HG03095 (cell line): Measurements from ENCODE around the gene COX7C.
"Not testable (repeated sequence)": the region's sequence is repeated elsewhere in the genome, so short reads cannot be mapped to it uniquely, and the experiment has no call there.

Experiments used
- ATAC-seq: cut with Tn5 transposase; IDR thresholded peaks from one replicate; pipeline ENCODE4 v1.9.1; 2021; ENCODE audit warnings: moderate library complexity; ENCODE audit not compliant: unreplicated experiment

COX7C gene

GRCh38 chr5:86617756-86618576 is at the start of gene COX7C:
TSS of gene COX7C (plus strand) at chr5:86617941. CDS start at chr5:86618056, 115 bp downstream.
- ATAC-seq: peak; percentile 99

GRCh38 chr5:86569522-86570426 is 48.0 kb upstream of the COX7C start:
- not testable (repeated sequence) for ATAC-seq

- ATAC-seq: no peak
These were observed 47.2 kb upstream of the COX7C start for GRCh38 chr5:86570427-86571083.

- ATAC-seq: not testable (repeated sequence)
These were observed 46.6 kb upstream of the COX7C start for GRCh38 chr5:86571109-86571508.

GRCh38 chr5:86572825-86573517 is 44.8 kb upstream of the COX7C start:
- no peak for ATAC-seq

- ATAC-seq: no peak
These were observed 38.2 kb upstream of the COX7C start for GRCh38 chr5:86579502-86579901.

GRCh38 chr5:86596476-86596875 is 21.3 kb upstream of the COX7C start:
- no peak for ATAC-seq

GRCh38 chr5:86605881-86606280 is 11.9 kb upstream of the COX7C start:
- no peak for ATAC-seq

GRCh38 chr5:86613455-86613854 is 4.3 kb upstream of the COX7C start:
- ATAC-seq: no peak

- ATAC-seq: no peak
These were observed 409 bp upstream of the COX7C start for GRCh38 chr5:86617309-86617755.

GRCh38 chr5:86623785-86624483 is 6.2 kb downstream of the COX7C start:
- ATAC-seq: no peak

GRCh38 chr5:86625148-86625547 is 7.4 kb downstream of the COX7C start:
- no peak for ATAC-seq

GRCh38 chr5:86626149-86626548 is 8.4 kb downstream of the COX7C start:
- no peak for ATAC-seq

GRCh38 chr5:86631165-86631564 is 13.4 kb downstream of the COX7C start:
- no peak for ATAC-seq

- ATAC-seq: no peak
These were observed 23.3 kb downstream of the COX7C start for GRCh38 chr5:86640998-86641397.

- ATAC-seq: no peak
These were observed 27.1 kb downstream of the COX7C start for GRCh38 chr5:86644843-86645242.

- no peak for ATAC-seq
These were observed 28.1 kb downstream of the COX7C start for GRCh38 chr5:86645885-86646284.

- no peak for ATAC-seq
These were observed 28.9 kb downstream of the COX7C start for GRCh38 chr5:86646671-86647070.

- no peak for ATAC-seq
These were observed 32.2 kb downstream of the COX7C start for GRCh38 chr5:86649832-86650505.
